Cardiac ventricle fibroblast (primary cell): ENCODE results near the gene THAP9. TPM values are rescaled to one million over a fixed set of nuclear protein-coding genes. Genes with fewer than 3 reads are reported as not detected.

Source experiments
- total RNA-seq: library from RNA; depleted of rRNA; stranded (reverse); fragments of >200 nt; gene quantifications from 2 replicates; pipeline ENCODE4 v1.2.3, GENCODE V29; 2015

The THAP9 gene, protein sequence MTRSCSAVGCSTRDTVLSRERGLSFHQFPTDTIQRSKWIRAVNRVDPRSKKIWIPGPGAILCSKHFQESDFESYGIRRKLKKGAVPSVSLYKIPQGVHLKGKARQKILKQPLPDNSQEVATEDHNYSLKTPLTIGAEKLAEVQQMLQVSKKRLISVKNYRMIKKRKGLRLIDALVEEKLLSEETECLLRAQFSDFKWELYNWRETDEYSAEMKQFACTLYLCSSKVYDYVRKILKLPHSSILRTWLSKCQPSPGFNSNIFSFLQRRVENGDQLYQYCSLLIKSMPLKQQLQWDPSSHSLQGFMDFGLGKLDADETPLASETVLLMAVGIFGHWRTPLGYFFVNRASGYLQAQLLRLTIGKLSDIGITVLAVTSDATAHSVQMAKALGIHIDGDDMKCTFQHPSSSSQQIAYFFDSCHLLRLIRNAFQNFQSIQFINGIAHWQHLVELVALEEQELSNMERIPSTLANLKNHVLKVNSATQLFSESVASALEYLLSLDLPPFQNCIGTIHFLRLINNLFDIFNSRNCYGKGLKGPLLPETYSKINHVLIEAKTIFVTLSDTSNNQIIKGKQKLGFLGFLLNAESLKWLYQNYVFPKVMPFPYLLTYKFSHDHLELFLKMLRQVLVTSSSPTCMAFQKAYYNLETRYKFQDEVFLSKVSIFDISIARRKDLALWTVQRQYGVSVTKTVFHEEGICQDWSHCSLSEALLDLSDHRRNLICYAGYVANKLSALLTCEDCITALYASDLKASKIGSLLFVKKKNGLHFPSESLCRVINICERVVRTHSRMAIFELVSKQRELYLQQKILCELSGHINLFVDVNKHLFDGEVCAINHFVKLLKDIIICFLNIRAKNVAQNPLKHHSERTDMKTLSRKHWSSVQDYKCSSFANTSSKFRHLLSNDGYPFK
- total RNA-seq: 1.8 and 4.4 TPM in 2 replicates

DNA sequence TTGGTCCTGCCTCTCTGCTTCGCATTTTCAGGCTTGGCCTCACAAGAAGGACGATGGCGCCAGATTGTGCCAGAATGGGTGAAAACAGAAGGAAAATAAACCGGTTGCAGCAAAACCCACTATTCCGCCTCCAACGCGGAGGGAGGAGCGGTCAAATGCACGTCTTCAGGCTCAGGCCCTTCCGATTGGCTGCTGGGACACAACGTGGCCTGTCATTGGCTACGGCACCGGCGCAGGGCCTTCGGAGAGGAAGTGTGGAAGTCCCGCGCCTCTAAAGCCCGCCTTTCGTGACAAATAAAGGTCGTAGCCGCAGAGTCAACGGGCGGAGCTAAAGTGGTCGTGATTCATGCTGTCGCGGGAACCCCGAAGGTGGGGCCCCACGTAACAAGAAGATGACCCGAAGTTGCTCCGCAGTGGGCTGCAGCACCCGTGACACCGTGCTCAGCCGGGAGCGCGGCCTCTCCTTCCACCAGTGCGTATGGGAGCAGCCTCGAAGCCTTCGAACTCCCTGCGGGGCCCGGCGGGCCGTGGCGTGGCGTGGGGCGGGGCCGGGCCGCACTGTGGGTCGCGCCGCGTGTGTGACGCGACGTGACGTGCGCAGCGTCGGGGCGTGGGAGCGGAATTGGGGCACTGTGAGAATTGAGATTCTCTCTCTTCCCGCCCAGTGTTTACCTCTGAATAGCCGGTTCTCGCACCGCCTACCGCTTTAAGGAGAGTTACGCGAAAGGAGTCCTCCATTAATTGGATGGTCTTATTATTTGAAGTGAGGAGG lies at the start of gene THAP9:
TSS of gene THAP9 (plus strand) at position 325 of the 772 bp plus-strand sequence. CDS start at position 393, 68 bp downstream.

DNA sequence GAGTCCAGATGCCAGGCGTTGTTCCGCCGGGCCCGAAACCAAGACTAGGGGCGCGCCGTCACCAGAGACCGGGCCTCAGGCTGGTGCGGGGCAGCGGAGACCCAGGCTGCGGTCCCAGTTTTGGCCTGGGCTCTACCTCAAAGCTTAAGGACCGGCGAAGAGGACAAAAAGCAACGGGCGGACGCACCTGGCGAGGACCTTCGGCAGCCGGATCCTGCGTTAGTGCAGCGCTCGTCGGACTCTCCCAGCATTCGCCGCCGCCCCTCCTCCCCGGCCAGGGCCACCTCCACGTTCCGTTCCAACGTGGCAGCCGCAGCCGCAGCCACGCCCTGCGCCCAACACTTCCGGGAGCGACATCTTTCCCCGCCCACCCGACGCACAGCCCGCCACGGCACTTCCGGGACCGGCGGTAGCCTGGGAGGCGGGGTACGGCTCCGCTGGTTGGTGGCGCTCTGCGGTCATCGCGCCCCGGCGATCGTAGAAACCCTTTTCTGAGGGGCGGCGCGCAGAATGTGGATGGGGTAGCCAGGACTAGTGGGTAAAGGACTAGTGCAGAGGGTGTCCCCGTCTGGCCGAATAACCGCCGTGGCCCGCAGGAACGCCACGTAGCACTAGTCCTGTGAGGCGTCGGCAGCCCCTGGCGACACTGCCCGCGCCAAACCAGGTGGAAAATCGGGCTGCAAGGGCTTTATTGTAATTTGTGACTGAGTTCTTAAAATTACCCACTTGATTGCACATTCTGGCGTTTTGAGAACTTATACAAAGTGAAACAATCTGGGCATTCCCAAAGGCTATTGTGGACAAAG lies 9.4 kb upstream of the THAP9 start, which contains the start of gene SEC31A:
TSS of gene SEC31A (minus strand) at position 253 of the 806 bp plus-strand sequence. CDS start 9,217 bp downstream, outside the sequence.

Other genes starting within 250 kb of the THAP9 start
- 26.8 and 32.6 TPM in 2 replicates for gene SCD5, start 101.9 kb upstream of the THAP9 start, total RNA-seq
- 234 and 241 TPM in 2 replicates for gene SEC31A, start 9.6 kb upstream of the THAP9 start, total RNA-seq
- 4.2 and 7.0 TPM in 2 replicates for gene LIN54, start 110.1 kb downstream of the THAP9 start, total RNA-seq
- gene COPS4, start 134.4 kb downstream of the THAP9 start, total RNA-seq: 30.6 and 33.9 TPM in 2 replicates
- not detected in 2 replicates for gene PLAC8, start 214.0 kb downstream of the THAP9 start, total RNA-seq